Measurements from ENCODE around the gene EZR.

DNA sequence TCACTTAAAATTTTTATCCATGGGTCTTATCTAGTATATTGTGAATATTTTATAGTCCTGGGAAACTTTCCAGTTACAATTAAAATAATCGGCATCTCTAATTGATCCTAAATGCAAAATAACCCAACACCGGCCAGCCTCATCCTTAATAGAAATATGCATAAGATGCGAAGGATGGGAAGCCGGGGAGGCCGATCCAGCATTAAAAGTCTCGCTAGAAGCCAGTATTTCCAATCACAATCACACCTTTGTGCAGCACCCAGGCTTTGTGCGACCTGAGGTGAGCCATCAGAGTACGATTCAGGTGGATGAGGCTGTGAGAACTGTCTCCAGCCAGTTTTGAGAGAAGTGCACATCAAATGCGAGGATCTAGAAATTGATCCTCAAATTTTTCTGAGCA, 65.4 kb downstream of the EZR start:
- TF ChIP-seq, protein P1, sequence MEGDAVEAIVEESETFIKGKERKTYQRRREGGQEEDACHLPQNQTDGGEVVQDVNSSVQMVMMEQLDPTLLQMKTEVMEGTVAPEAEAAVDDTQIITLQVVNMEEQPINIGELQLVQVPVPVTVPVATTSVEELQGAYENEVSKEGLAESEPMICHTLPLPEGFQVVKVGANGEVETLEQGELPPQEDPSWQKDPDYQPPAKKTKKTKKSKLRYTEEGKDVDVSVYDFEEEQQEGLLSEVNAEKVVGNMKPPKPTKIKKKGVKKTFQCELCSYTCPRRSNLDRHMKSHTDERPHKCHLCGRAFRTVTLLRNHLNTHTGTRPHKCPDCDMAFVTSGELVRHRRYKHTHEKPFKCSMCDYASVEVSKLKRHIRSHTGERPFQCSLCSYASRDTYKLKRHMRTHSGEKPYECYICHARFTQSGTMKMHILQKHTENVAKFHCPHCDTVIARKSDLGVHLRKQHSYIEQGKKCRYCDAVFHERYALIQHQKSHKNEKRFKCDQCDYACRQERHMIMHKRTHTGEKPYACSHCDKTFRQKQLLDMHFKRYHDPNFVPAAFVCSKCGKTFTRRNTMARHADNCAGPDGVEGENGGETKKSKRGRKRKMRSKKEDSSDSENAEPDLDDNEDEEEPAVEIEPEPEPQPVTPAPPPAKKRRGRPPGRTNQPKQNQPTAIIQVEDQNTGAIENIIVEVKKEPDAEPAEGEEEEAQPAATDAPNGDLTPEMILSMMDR (IDR thresholded peaks at IDR 0.05), result no peak
- TF ChIP-seq POLR2A (IDR thresholded peaks at IDR 0.05) (no peak), POLR2AphosphoS5 (IDR thresholded peaks at IDR 0.05) (no peak)
